Measurements from ENCODE around the gene ROR2.

ROR2 gene

DNA sequence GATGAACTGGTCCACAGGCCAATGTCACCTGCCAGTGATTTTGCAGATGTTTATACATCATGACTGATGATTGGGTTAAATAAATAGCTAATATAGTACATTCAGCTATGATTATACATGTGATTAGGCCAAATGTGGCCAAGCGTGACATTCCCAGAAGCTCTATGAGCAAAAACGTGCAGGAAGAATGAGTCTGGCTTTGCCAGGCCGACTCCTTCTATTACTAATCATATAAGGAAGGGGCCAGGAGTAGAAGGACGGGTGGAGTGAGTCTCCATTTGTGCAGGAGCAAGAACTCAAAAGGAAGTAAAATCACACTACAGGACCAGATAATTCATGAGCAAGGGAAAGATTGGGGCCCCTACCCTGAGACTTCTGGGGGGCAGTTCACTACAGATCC is 178.2 kb downstream of the ROR2 start:
- no peak for DNase-seq (ENCODE audit: low read depth)

DNA sequence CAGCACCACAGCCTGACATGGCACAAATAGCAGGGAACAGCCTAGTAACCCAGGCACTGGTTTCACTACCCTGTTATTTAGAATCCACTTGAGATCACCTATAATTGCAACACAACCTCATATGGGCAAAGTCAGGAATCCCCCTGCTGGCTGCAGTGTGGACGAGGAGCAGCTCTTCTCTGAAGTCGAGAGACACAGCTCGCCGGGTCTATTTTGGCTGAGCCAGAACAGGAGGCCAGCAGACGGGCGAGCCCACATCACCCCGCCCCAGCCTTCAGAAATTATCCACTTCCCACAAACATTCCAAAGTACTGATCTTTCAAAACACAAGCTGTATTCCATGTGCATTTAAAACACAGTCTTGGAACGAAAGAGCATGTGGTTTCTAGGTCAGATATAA is 179.0 kb downstream of the ROR2 start:
- no peak for DNase-seq (ENCODE audit: low read depth)

DNA sequence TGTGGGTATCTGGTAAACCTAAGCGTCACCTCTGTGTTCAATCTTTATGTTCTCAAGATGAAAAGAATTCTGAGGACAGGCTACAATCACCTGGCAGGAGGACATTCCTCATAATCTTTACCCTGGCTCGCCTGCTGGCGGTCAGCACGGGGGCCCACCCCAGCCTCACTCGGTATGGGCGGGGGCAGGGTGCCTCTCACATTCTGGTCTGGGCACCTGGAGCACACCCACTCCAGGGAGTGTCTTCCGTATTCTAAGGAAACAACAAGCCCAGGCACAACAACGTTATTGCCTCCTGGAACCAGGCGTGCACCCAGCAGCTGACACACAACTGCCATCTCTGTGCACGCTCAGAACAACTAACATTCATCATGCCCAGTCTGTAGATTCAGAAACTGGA is 179.8 kb downstream of the ROR2 start:
- no peak for DNase-seq (ENCODE audit: low read depth)

DNA sequence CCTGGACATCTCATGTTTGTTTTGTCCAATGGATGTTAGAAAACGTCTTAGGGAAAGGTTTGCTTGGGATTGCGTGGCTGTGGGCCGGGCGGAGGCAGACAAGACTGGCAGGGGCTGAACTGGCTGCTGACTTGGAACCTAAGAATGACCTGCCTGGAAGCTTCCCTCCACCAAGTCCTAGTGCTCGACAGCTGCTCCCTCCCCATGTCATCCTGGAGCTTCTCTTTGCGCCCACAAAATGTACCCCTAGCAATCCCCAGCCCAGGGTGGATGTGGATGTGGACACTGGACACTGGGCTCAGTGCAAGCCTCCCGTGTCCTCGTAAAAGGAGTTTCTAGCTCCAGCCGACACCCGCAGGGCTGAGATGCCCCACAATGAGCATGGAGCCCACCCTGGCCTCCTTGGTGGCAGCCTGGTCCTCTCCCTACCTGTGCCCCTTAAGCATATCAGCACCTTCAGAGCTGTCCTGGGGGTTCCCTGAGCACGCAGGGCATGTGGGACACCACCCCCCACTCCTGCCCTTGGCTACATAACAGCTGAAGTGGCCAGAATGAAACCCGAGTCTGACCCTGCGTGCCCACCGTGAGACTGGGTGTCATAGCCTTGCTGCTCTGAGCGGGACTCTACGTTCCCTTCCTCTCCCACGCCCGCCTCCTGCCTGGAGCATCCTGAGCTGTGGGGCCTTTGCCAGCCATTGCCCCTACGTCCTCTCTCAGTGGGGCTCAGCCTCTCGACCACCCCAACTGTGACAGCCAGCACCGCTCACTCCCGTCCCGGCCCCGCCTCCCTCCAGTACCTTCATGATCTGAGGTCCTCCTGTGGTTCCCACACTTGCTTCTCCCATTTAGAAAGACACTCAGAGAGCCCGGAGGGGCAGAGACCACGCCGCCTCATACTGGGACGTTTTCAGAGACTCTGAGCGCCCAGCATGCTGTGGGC is 180.8 kb downstream of the ROR2 start:
- DNase-seq (ENCODE audit: low read depth) = no peak

GRCh38 chr9:91768507-91768906 is 181.5 kb downstream of the ROR2 start:
- DNase-seq (ENCODE audit: low read depth) = no peak

DNA sequence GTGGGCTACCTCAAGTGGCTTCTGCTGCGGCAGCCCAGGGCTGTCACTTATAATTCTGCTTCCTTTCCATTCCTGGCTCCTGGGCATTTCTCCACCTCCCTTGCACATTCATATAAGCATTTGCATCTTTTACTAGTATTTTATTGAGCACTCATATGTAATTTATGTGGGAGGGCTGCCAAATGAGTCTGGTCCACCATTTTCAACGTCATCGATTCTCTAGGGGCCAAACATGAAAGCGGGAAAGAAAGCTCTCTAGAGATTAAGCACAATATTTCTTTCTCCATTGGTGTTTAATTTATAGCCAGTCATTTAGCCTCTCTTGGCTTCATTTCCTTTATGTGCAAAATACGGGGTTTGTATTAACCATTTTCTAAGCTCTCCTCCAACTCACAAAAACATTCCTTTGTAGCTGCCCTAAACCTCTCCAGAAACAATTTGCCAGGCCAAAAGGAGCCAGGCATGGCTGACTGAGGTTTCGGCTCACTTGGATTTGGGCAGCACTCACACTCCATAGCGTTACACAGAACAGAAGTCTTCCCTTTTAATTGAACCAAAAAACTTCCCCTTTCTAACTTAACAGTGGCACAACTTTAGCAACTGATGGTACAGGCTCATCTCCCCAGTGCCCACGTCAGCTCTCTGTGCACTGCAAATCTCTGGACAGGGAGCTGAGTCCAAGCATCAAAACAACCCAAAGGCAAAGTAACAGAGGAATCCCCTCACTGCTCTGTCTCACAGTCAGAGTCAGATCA is 183.5 kb downstream of the ROR2 start:
- no peak for DNase-seq (ENCODE audit: low read depth)

DNA sequence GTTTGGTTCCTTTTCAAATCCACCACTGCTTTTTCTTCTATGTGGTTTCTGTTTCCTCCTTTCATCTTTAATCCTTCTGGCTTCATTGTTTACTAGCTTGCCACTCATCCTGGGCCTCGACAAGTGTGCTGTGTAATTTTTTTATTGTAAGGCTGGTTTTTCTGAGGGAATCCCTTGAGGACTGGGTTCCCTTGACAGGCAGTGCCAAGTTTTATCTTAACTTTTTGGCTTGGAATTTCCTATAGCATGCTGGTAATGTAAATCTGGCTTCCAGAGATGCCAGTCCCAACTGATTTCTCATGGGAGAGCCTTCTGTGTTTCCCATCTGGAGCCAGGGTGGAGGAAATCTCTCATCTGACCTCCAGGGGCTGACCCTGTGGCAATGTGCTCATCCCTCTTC is 184.7 kb downstream of the ROR2 start:
- DNase-seq (ENCODE audit: low read depth) = no peak

DNA sequence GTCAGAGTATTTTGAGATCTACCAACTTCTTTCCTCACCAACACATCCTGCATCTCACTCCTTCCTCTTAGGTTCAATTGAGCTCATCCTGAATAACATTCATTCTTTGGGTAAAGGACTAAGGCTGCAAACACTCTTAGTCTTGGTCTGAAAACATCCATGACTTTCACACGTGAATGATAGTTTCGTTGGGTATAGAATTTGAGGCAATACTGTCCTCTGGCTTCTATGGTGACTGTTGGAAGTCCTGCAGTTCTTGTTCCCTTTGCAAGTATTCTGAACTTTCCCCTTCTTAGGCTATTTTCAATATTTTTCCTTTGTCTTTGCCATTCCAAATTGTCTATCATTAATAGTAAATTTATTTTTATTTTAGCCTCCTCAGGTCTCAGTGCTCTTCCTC is 185.4 kb downstream of the ROR2 start:
- DNase-seq (ENCODE audit: low read depth) = no peak

- no peak for DNase-seq (ENCODE audit: low read depth)
These were observed 188.7 kb downstream of the ROR2 start for GRCh38 chr9:91761362-91761761.

DNA sequence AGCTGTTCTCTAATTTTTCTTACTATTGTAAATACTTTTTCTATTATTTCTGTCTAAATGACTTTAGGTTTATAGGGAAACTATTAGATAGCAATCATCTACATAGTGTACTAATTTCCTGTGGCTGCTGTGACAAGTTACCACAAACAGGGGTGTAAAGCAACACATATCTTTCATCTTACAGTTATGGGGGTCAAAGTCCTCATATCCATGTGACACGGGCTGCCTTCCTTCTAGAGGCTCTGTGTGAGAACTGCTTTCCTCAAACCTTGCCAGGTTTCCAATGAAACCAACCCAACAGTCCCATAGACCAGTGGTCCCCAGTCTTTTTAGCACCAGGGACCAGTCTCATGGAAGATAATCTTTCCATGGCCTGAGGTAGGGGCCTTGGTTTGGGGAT is 189.1 kb downstream of the ROR2 start:
- no peak for DNase-seq (ENCODE audit: low read depth)

DNA sequence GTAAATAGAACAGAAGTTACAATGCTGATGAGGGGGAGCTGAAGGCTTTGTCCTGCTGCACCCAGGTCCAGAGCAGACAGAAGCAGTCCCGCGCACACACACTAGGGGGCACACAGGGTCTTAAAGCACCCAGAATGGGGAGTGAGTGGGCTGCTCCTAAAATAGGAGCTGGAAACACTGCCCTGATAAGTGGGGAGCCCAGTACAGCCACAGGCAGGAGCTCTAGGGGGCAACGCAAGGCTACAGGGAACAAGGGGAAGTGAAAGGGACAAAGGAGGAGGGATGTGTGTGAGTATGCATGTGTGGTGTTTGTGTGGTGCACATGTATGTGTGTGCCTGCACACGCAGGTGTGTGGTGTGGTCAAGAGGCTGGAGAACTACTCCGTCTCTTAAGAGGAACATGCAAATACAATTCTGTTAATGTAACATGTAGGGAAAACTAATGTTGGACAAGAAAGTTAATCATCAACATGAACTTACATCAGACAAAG is 191.5 kb downstream of the ROR2 start:
- DNase-seq (ENCODE audit: low read depth) = no peak

GRCh38 chr9:91757782-91758181 is 192.2 kb downstream of the ROR2 start:
- DNase-seq (ENCODE audit: low read depth) = no peak

DNA sequence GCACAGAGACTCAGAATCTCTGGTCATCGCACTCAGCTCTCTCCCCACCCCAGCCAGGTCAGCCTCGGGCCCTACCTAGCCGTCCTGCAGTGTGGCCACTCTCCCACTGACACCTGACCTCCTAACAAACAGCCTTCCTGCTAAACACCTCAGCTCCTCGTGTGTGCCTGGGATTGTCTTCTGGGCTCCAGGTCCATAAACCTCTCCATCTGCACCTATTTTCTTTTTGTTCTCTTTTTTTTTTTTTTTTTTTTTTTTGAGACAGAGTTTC is 193.6 kb downstream of the ROR2 start:
- no peak for DNase-seq (ENCODE audit: low read depth)

DNA sequence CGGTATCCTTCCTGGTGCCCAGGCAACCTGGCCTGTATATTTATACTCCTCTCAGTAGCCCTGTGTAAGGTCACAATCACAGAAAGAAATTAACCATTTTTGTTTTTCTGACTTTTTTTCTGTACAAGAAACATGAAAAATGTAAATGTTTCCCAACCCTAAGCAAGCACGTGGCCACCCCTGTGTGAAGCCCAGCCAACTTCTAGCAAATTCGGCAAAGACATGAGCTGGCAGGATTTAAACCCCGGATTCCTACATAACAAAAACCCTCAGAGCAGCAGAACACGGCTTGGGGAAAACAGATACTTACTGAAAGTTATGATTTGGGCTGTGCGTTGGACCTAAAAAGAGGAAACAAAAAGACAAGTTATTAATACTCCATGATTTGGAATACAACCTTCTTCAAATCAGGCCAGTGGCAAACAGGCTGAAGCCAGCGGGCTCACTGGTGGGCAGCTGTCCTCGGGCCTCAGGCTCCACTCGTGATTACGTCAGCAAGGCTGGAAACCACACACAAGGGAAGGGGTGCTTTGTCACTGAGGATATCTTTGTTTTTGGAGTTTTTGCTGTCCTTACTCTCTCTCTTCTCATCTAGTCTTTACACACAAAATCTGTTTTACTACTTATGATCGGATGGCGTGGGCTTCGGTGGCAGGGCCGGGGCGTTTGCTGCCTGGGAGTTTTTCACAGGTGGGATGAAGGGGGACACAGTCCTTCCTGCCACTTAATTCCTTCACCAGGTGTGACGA is 194.1 kb downstream of the ROR2 start:
- no peak for DNase-seq (ENCODE audit: low read depth)

- no peak for DNase-seq (ENCODE audit: low read depth)
These were observed 196.3 kb downstream of the ROR2 start for GRCh38 chr9:91753711-91754110.

DNA sequence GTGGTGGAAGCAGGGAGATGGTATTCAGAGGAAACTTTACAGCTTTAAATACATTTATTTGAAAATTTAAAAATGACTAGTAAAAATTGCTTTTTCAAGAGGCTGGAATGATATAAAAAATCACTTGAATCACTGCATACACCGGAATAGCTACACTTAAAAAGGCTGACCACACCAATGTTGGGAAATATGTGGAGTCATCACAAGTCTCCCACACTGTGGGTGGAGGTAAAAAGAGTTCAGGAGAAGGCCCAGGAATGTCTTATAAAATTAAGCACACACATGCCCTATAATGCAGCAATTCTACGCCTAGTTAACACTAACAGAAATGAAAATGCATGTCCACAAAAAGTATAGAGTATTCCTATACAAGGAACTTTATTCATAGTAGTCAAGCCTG is 198.1 kb downstream of the ROR2 start:
- DNase-seq (ENCODE audit: low read depth) = no peak

GRCh38 chr9:91750343-91750742 is 199.7 kb downstream of the ROR2 start:
- DNase-seq (ENCODE audit: low read depth) = no peak

DNA sequence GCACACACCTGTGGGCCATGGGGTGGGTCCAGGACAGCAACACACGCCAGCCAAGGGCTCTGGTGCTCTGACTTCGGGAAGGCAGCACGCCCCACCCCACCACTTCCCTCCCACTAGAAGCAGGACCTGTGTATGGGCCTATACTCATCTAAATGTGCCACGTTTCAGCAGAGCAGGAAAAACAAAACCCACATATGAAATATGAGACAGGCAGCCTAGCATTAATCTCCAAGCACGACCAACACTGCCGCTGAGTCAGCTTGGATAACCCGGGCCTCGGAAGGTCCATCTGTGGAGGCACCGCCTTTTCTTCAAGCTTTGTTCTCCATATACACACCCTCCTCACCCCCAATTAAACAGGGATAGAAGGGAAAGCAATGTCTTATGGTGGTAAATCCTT is 203.1 kb downstream of the ROR2 start:
- DNase-seq (ENCODE audit: low read depth) = no peak

DNA sequence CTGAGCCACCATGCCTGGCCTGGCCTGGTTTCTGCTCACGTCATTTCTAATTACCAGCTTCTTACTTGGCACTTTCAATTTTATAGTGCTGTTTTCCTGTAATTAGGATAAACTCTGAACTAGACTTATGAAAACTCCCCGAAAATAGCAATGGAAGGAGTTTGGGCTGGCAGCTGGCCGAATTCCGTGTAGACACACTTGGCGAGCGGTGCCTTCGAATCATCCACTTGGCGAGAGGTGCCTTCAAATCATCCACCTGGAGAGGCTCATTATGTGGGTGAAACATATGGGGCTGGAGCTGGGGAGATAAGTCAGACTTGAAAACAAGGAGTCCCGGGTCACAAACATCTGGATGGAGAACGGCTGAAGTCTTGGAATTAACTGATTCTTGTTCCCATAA is 203.7 kb downstream of the ROR2 start:
- DNase-seq (ENCODE audit: low read depth) = no peak

DNA sequence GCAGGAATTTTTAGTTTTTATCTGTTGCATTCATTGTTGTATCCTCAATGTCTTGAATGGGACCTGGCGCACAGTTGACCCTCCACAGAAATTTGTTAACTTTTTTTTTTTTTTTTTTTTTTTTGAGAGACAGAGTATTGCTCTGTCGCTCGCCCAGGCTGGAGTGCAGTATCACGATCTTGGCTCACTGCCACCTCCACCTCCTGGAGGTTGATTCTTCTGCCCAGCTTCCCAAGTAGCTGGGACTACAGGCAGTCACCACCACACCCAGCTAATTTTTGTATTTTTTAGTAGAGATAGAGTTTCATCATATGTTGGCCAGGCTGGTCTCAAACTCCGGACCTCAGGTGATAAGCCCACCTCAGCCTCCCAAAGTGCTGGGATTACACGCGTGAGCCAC is 205.9 kb downstream of the ROR2 start:
- DNase-seq (ENCODE audit: low read depth) = no peak

DNA sequence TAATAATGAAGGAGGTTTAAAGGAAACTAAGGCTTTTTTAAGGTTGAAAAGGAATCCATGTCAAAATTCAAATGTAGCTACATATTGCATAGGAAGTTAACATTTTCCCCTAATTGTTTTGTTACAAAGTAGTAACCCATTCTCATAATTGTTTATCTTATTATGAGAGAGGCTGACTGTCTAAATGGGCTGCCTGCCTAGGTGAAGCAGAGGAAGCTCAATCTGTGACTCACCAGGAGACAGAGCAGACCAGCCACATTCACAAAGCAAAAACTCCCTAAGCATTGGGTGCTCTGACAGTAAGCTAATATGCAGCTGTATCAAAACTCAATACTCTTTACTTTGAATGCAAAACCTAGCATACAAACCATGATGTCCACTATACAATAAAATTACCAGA is 208.5 kb downstream of the ROR2 start:
- DNase-seq (ENCODE audit: low read depth) = no peak

GRCh38 chr9:91740701-91741100 is 209.3 kb downstream of the ROR2 start:
- DNase-seq (ENCODE audit: low read depth) = no peak
